Measurements from ENCODE around the gene TMUB2. TPM values are rescaled to one million over a fixed set of nuclear protein-coding genes. Genes with fewer than 3 reads are reported as not detected.

The TMUB2 gene
- total and polyA plus RNA-seq, 9 of the 15 experiments (the other 6 are each of a cell fraction or from before 2014, with no cell fraction given), result 4.1 to 29.8 (median 16.3) TPM

DNA sequence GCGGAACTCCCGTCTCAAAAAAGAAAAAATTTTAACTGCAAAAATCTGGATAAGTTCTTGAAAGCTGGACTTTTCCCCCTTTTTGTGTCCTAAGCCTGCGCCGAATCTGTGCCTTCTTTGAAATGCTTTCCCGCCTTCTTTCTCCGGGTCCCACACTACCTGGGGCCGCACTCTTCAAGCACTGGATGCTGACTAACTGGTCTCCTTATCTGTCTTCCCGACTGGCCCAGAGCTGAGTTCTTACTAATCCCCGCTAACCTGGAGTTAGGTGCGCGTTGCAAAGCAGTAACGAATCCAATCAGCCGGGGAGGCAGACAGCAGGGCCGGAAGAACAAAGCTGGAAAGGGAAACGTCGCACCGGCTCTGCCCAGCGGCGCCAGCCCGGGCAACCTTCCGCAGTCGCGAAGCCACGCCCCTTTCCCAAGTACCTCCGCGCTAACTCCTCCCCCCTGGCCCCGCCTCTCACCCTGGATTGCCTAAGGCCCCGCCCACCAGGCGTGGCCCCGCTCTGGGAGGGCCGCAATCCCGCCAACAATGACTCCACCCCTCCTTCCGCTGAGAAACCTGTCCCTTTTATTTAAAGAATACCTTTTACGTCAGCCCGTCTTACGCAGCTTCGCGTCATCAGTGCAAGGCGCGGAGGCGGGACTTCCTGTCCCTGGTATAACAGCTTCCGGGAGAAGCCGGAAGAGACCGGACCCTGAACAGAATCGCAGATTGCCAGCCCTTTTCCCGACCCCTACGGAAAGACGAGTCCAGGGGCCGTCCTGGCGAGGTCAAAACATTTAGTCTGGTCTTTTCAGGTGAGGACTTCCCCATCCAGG is at the start of gene TMUB2 (continued):
- no peak for TF ChIP-seq STAT5B (CRISPR knock-in tag; IDR thresholded peaks at IDR 0.05)
- TF ChIP-seq ELF1 (tag; IDR thresholded peaks at IDR 0.05), result peak; percentile 96
- TF ChIP-seq, protein P1, sequence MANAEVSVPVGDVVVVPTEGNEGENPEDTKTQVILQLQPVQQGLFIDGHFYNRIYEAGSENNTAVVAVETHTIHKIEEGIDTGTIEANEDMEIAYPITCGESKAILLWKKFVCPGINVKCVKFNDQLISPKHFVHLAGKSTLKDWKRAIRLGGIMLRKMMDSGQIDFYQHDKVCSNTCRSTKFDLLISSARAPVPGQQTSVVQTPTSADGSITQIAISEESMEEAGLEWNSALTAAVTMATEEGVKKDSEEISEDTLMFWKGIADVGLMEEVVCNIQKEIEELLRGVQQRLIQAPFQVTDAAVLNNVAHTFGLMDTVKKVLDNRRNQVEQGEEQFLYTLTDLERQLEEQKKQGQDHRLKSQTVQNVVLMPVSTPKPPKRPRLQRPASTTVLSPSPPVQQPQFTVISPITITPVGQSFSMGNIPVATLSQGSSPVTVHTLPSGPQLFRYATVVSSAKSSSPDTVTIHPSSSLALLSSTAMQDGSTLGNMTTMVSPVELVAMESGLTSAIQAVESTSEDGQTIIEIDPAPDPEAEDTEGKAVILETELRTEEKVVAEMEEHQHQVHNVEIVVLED (CRISPR knock-in tag; IDR thresholded peaks at IDR 0.05), result peak; percentile 82
- 0 out of 2 replicates have a peak, but pooled peaks have one; percentile 28 for TF ChIP-seq EGR1 (conservative IDR thresholded peaks at IDR 0.05)
- TF ChIP-seq, protein P2, sequence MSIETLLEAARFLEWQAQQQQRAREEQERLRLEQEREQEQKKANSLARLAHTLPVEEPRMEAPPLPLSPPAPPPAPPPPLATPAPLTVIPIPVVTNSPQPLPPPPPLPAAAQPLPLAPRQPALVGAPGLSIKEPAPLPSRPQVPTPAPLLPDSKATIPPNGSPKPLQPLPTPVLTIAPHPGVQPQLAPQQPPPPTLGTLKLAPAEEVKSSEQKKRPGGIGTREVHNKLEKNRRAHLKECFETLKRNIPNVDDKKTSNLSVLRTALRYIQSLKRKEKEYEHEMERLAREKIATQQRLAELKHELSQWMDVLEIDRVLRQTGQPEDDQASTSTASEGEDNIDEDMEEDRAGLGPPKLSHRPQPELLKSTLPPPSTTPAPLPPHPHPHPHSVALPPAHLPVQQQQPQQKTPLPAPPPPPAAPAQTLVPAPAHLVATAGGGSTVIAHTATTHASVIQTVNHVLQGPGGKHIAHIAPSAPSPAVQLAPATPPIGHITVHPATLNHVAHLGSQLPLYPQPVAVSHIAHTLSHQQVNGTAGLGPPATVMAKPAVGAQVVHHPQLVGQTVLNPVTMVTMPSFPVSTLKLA (conservative IDR thresholded peaks at IDR 0.05), result peak; percentile 36 to 64; a peak in 3 of 4 replicates
- TF ChIP-seq CREM (IDR thresholded peaks at IDR 0.05; ENCODE audit: low read depth), result peak; percentile 99
- peak; percentile 53; the same call in 1 of the 2 replicates for TF ChIP-seq RB1 (IDR thresholded peaks at IDR 0.05; ENCODE audit: low read depth)
- peak; percentile 25; the same call in 1 of the 2 replicates for TF ChIP-seq MAX (CRISPR knock-in tag; IDR thresholded peaks at IDR 0.05)
- peak; percentile 89; the same call in 1 of the 2 replicates for TF ChIP-seq KAT7 (CRISPR knock-in tag; IDR thresholded peaks at IDR 0.05; ENCODE audit: borderline replicate concordance)
- peak; percentile 82 for TF ChIP-seq CEBPG (CRISPR knock-in tag; IDR thresholded peaks at IDR 0.05)
- peak; percentile 69 to 85; a peak in 3 of 4 replicates for TF ChIP-seq CEBPG (tag; conservative IDR thresholded peaks at IDR 0.05 in 1 of 2, IDR thresholded peaks at IDR 0.05 in 1 of 2)
- peak; percentile 75; the same call in 1 of the 2 replicates for TF ChIP-seq ZNF589 (CRISPR knock-in tag; IDR thresholded peaks at IDR 0.05; ENCODE audit: low read depth)
- TF ChIP-seq ZNF24 (IDR thresholded peaks at IDR 0.05), result no peak
- no peak for TF ChIP-seq BACH1 (tag; IDR thresholded peaks at IDR 0.05)
- peak; percentile 83 for TF ChIP-seq POLR2B (IDR thresholded peaks at IDR 0.05; ENCODE audit: low read depth, partially characterized antibody)

All from K562 (cell line).